HUES6 (cell line): ENCODE measurements around the gene OR5C1.

Source experiments
- H3K27ac ChIP-seq: 2 replicates; pipeline ENCODE4 v1.7.0; 2013; ENCODE audit warnings: low read depth, mild to moderate bottlenecking, low read length, inconsistent platforms
- H3K27me3 ChIP-seq: 2 replicates; pipeline ENCODE4 v1.6.1; 2013; ENCODE audit warnings: low read length; ENCODE audit not compliant: control insufficient read depth, insufficient read depth
- H3K36me3 ChIP-seq: 2 replicates; pipeline ENCODE4 v1.6.1; 2013; ENCODE audit warnings: low read length; ENCODE audit not compliant: control insufficient read depth, insufficient read depth
- H3K4me1 ChIP-seq: 2 replicates; pipeline ENCODE4 v1.6.1; 2013; ENCODE audit warnings: low read length; ENCODE audit not compliant: control insufficient read depth, insufficient read depth
- H3K4me3 ChIP-seq: 2 replicates; pipeline ENCODE4 v1.5.1; 2013; ENCODE audit warnings: low read depth, low read length
- H3K9ac ChIP-seq: one replicate; pipeline ENCODE4 v1.6.1; 2013; ENCODE audit warnings: mild to moderate bottlenecking, low read length
- H3K9me3 ChIP-seq: 2 replicates; pipeline ENCODE4 v1.6.1; 2013; ENCODE audit warnings: low read depth, low read length; ENCODE audit not compliant: control insufficient read depth, insufficient read depth

Gene OR5C1

GRCh38 chr9:122788831-122789230 lies at the start of gene OR5C1:
TSS of gene OR5C1 (plus strand) at chr9:122788933. CDS start at chr9:122788933, 0 bp downstream.
- H3K4me1 ChIP-seq = no peaks in the 10 kb centered on the region
- H3K9me3 ChIP-seq = no peaks in the 10 kb centered on the region
- no peak within 1 kb of the TSS for H3K27ac ChIP-seq
- no peaks in the 10 kb centered on the region for H3K27me3 ChIP-seq
- H3K36me3 ChIP-seq = no peaks in the 10 kb centered on the region
- H3K4me3 ChIP-seq = no peak within 1 kb of the TSS
- H3K9ac ChIP-seq = no peak within 1 kb of the TSS

GRCh38 chr9:122742003-122742402 lies 46.7 kb upstream of the OR5C1 start, which contains the start of gene OR1L6:
TSS of gene OR1L6 (plus strand) at chr9:122742303. CDS start at chr9:122749848, 7,545 bp downstream.
- H3K27me3 ChIP-seq = peaks cover 23% of the 10 kb centered on the region; the same call in 1 of the 2 replicates
- H3K9ac ChIP-seq = no peak within 1 kb of the TSS
- no peaks in the 10 kb centered on the region for H3K4me1 ChIP-seq
- no peak within 1 kb of the TSS for H3K27ac ChIP-seq
- no peaks in the 10 kb centered on the region for H3K36me3 ChIP-seq
- H3K9me3 ChIP-seq = peaks cover 9% of the 10 kb centered on the region; the same call in 1 of the 2 replicates
- H3K4me3 ChIP-seq = no peak within 1 kb of the TSS

- Histone ChIP-seq H3K27me3 (peaks cover 6% of the 10 kb centered on the region; the same call in 1 of the 2 replicates), H3K9ac (no peak overlapping the region), H3K4me3 (no peak overlapping the region), H3K9me3 (peaks cover 14% of the 10 kb centered on the region; the same call in 1 of the 2 replicates), H3K36me3 (no peaks in the 10 kb centered on the region), H3K4me1 (no peaks in the 10 kb centered on the region), H3K27ac (no peak overlapping the region)
These were observed 33.9 kb upstream of the OR5C1 start for GRCh38 chr9:122754825-122755224.

- Histone ChIP-seq H3K36me3 (no peaks in the 10 kb centered on the region), H3K4me1 (no peaks in the 10 kb centered on the region), H3K9ac (no peak overlapping the region), H3K9me3 (peaks cover 3% of the 10 kb centered on the region; the same call in 1 of the 2 replicates), H3K27me3 (no peaks in the 10 kb centered on the region), H3K4me3 (no peak overlapping the region), H3K27ac (no peak overlapping the region)
These were observed 20.9 kb upstream of the OR5C1 start for GRCh38 chr9:122767817-122768216.

- 0 out of 2 replicates have a peak, but pooled peaks cover 4% of the 10 kb centered on the region for H3K9me3 ChIP-seq
- no peak overlapping the region for H3K4me3 ChIP-seq
- no peaks in the 10 kb centered on the region for H3K36me3 ChIP-seq
- H3K9ac ChIP-seq = no peak overlapping the region
- H3K27ac ChIP-seq = no peak overlapping the region
- no peaks in the 10 kb centered on the region for H3K4me1 ChIP-seq
- no peaks in the 10 kb centered on the region; the same call in 1 of the 2 replicates for H3K27me3 ChIP-seq
These were observed 11.7 kb upstream of the OR5C1 start for GRCh38 chr9:122777052-122777451.

GRCh38 chr9:122777935-122778627 lies 10.7 kb upstream of the OR5C1 start:
- H3K36me3 ChIP-seq = no peaks in the 10 kb centered on the region
- H3K9ac ChIP-seq = no peak overlapping the region
- 0 out of 2 replicates have a peak, but pooled peaks cover 4% of the 10 kb centered on the region for H3K9me3 ChIP-seq
- H3K4me1 ChIP-seq = no peaks in the 10 kb centered on the region
- H3K4me3 ChIP-seq = no peak overlapping the region
- no peaks in the 10 kb centered on the region; the same call in 1 of the 2 replicates for H3K27me3 ChIP-seq
- H3K27ac ChIP-seq = no peak overlapping the region

- no peak overlapping the region for H3K27ac ChIP-seq
- H3K4me3 ChIP-seq = no peak overlapping the region
- H3K9ac ChIP-seq = no peak overlapping the region
- H3K9me3 ChIP-seq = no peaks in the 10 kb centered on the region
- no peaks in the 10 kb centered on the region for H3K4me1 ChIP-seq
- H3K36me3 ChIP-seq = no peaks in the 10 kb centered on the region
- no peaks in the 10 kb centered on the region; the same call in 1 of the 2 replicates for H3K27me3 ChIP-seq
These were observed 9.6 kb upstream of the OR5C1 start for GRCh38 chr9:122779181-122779580.

- Histone ChIP-seq H3K9me3 (no peaks in the 10 kb centered on the region), H3K4me3 (no peak overlapping the region), H3K27me3 (no peaks in the 10 kb centered on the region; the same call in 1 of the 2 replicates), H3K4me1 (no peaks in the 10 kb centered on the region), H3K9ac (no peak overlapping the region), H3K36me3 (no peaks in the 10 kb centered on the region), H3K27ac (no peak overlapping the region)
These were observed 8.7 kb upstream of the OR5C1 start for GRCh38 chr9:122780026-122780425.

GRCh38 chr9:122781671-122782070 lies 7.1 kb upstream of the OR5C1 start:
- Histone ChIP-seq H3K36me3 (no peaks in the 10 kb centered on the region), H3K4me3 (no peak overlapping the region), H3K4me1 (no peaks in the 10 kb centered on the region), H3K9me3 (no peaks in the 10 kb centered on the region), H3K27me3 (no peaks in the 10 kb centered on the region; the same call in 1 of the 2 replicates), H3K9ac (no peak overlapping the region), H3K27ac (no peak overlapping the region)

- Histone ChIP-seq H3K27ac (no peak overlapping the region), H3K27me3 (no peaks in the 10 kb centered on the region), H3K9ac (no peak overlapping the region), H3K9me3 (no peaks in the 10 kb centered on the region), H3K4me1 (no peaks in the 10 kb centered on the region), H3K4me3 (no peak overlapping the region), H3K36me3 (no peaks in the 10 kb centered on the region)
These were observed 3.5 kb upstream of the OR5C1 start for GRCh38 chr9:122785269-122785668.

GRCh38 chr9:122786338-122786737 lies 2.4 kb upstream of the OR5C1 start:
- no peak overlapping the region for H3K4me3 ChIP-seq
- H3K27ac ChIP-seq = no peak overlapping the region
- H3K36me3 ChIP-seq = no peaks in the 10 kb centered on the region
- H3K27me3 ChIP-seq = no peaks in the 10 kb centered on the region
- H3K9ac ChIP-seq = no peak overlapping the region
- no peaks in the 10 kb centered on the region for H3K4me1 ChIP-seq
- no peaks in the 10 kb centered on the region for H3K9me3 ChIP-seq
